CD14-positive monocyte (primary cell): ENCODE measurements around the gene ZNF599. TPM values are rescaled to one million over a fixed set of nuclear protein-coding genes. Genes with fewer than 3 reads are reported as not detected.

Experiments used
- DNase-seq, 3 donors: peaks; one replicate each; pipeline ENCODE4 v3.0.0-alpha.2; 2011 to 2022
- H2AFZ ChIP-seq: 2 replicates; pipeline ENCODE4 v1.6.0; 2012; ENCODE audit warnings: mild to moderate bottlenecking, low read depth, low read length, inconsistent platforms; ENCODE audit not compliant: insufficient read depth, poor library complexity, severe bottlenecking
- H3K27ac ChIP-seq, 2 donors: 1 replicate in 1 of 2; 2 replicates in 1 of 2; pipeline ENCODE4 v1.5.1; 2012 to 2013; ENCODE audit warnings: low read length in 2 of 2, control low read depth in 1 of 2, inconsistent platforms in 1 of 2, low read depth in 1 of 2, mild to moderate bottlenecking in 1 of 2
- H3K27me3 ChIP-seq, 2 donors: one replicate each; pipeline versions ENCODE4 v1.6.0 to v1.6.1; 2011 to 2013; ENCODE audit warnings: low read length in 2 of 2; ENCODE audit not compliant: control insufficient read depth in 2 of 2, insufficient read depth in 2 of 2
- H3K36me3 ChIP-seq, 2 donors: replicated peaks in 1 of 2; 1 replicate in 1 of 2; 2 replicates in 1 of 2; pipeline versions ENCODE4 v1.5.1 to v1.6.1; 2012 to 2013; ENCODE audit warnings: low read length in 2 of 2, control low read depth in 1 of 2, inconsistent platforms in 1 of 2, mild to moderate bottlenecking in 1 of 2; ENCODE audit not compliant: insufficient read depth in 2 of 2, control insufficient read depth in 1 of 2
- H3K4me1 ChIP-seq, 2 donors: 1 replicate in 1 of 2; 2 replicates in 1 of 2; pipeline versions ENCODE4 v1.5.1 to v1.6.1; 2012 to 2013; ENCODE audit warnings: low read length in 2 of 2, control low read depth in 1 of 2, inconsistent platforms in 1 of 2, mild to moderate bottlenecking in 1 of 2, moderate library complexity in 1 of 2; ENCODE audit not compliant: insufficient read depth in 2 of 2, control insufficient read depth in 1 of 2
- H3K4me2 ChIP-seq: replicated peaks from 2 replicates; pipeline ENCODE3; 2012; ENCODE audit warnings: low read length, moderate library complexity, mild to moderate bottlenecking; ENCODE audit not compliant: poor library complexity, severe bottlenecking; ENCODE audit errors: extremely low read depth
- H3K4me3 ChIP-seq, 3 experiments: fragments of 200-600 bp in 1 of 3; sonication (generic) in 1 of 3; replicated peaks in 1 of 3; 1 replicate in 2 of 3; 2 replicates in 1 of 3; pipeline ENCODE4 v1.5.1; 2011 to 2013; ENCODE audit warnings: low read length in 3 of 3, mild to moderate bottlenecking in 3 of 3, control low read depth in 2 of 3, low read depth in 2 of 3, inconsistent platforms in 1 of 3, moderate library complexity in 1 of 3
- H3K79me2 ChIP-seq: 2 replicates; pipeline ENCODE4 v1.6.0; 2012; ENCODE audit warnings: mild to moderate bottlenecking, control low read depth, inconsistent platforms, low read length, moderate library complexity; ENCODE audit not compliant: insufficient read depth
- H3K9ac ChIP-seq: 2 replicates; pipeline ENCODE4 v1.6.0; 2017; ENCODE audit warnings: low read length, mild to moderate bottlenecking; ENCODE audit not compliant: insufficient read depth, poor library complexity, severe bottlenecking
- H3K9me3 ChIP-seq, 2 donors: replicated peaks in 1 of 2; 1 replicate in 1 of 2; 2 replicates in 1 of 2; pipeline versions ENCODE4 v1.5.1 to v1.6.1; 2012 to 2013; ENCODE audit warnings: low read length in 2 of 2, control low read depth in 1 of 2; ENCODE audit not compliant: control insufficient read depth in 1 of 2, insufficient read depth in 1 of 2
- H4K20me1 ChIP-seq: 2 replicates; pipeline ENCODE4 v1.6.0; 2012; ENCODE audit warnings: mild to moderate bottlenecking, low read length, control low read depth, moderate library complexity; ENCODE audit not compliant: insufficient read depth
- H3K27ac Mint-ChIP-seq, 7 donors: one replicate each; pipeline ENCODE4 v1.8.0; 2020; ENCODE audit warnings: mild to moderate bottlenecking in 7 of 7, mixed read lengths in 7 of 7, moderate library complexity in 6 of 7, inconsistent platforms in 2 of 7
- H3K27me3 Mint-ChIP-seq, 3 donors: one replicate each; pipeline ENCODE4 v1.8.0; 2021 to 2022; ENCODE audit warnings: low read depth in 3 of 3, mild to moderate bottlenecking in 3 of 3, mixed read lengths in 3 of 3, moderate library complexity in 3 of 3, inconsistent platforms in 1 of 3
- H3K36me3 Mint-ChIP-seq, 2 donors: one replicate each; pipeline ENCODE4 v1.8.0; 2020; ENCODE audit warnings: mixed read lengths in 2 of 2, inconsistent platforms in 1 of 2, mild to moderate bottlenecking in 1 of 2
- H3K4me1 Mint-ChIP-seq: one replicate; pipeline ENCODE4 v1.8.0; 2020; ENCODE audit warnings: mild to moderate bottlenecking, mixed read lengths
- H3K4me3 Mint-ChIP-seq, 2 donors: one replicate each; pipeline ENCODE4 v1.8.0; 2020; ENCODE audit warnings: mild to moderate bottlenecking in 2 of 2, mixed read lengths in 2 of 2, moderate library complexity in 1 of 2
- H3K9me3 Mint-ChIP-seq, 7 donors: one replicate each; pipeline ENCODE4 v1.8.0; 2020 to 2022; ENCODE audit warnings: mixed read lengths in 7 of 7, mild to moderate bottlenecking in 6 of 7, moderate library complexity in 6 of 7, inconsistent platforms in 2 of 7
- WGBS: methylation state at CpG from one replicate; pipeline ENCODE4 v1.1.5; 2013; ENCODE audit warnings: missing lambda C conversion rate; ENCODE audit not compliant: insufficient coverage; 5-methylcytosine and 5-hydroxymethylcytosine counted together
- intact Hi-C, 2 donors: fragments of 100-400 bp; cut with micrococcal nuclease; formaldehyde crosslinking; loops; one replicate each; pipeline versions ENCODE4 v1.15.0 to v1.15.1; 2023
- polyA plus RNA-seq, 3 donors: library from polyadenylated mRNA; depleted of rRNA in 1 of 3; unstranded in 2 of 3; stranded (reverse) in 1 of 3; fragments of 300-500 nt in 2 of 3; fragments of >200 nt in 1 of 3; fragmentation: Illumina TruSeq in 2 of 3; gene quantifications; 1 replicate in 2 of 3; 2 replicates in 1 of 3; pipeline ENCODE4 v1.2.3, GENCODE V29; 2012 to 2021
- TF ChIP-seq, protein P1 (sequence below): fragments of 200-600 bp; IDR thresholded peaks from one replicate; pipeline ENCODE4 v1.8.0; 2022; ENCODE audit warnings: antibody characterized with exemption, mild to moderate bottlenecking

The ZNF599 gene
- polyA plus RNA-seq, 3 donors, result 0.85 to 0.99 (median 0.91) TPM

DNA sequence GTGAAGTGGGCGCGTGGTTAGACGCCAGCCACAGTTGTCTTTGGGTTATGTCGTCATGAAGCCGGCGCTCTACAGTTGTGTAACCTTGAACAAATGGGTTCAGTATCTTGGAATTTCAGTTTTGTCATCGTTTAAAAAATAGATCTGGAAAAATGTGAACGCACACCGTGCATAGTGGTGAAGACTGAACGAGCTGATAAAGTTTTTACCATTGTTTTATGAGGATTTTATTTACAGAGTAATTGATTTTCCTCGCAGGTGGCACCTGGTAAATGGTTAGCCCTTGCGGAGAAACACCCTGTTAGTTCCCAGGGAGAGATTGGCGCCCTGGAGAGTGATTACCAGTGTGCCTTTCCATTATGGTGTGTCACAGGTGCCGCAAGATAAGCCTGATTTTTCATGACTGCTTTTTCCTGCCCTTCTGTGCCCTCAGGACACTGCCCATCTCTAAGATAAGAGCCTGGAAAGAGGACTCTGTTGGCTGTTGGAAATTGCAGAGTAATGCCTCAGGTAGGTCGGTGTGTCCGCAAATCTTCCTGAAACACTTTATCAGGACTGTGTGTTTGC, 38.4 kb downstream of the ZNF599 start:
- Mint-ChIP-seq H3K4me3 (peak overlapping the region; percentile 91 to 93), H3K27ac (peak overlapping the region; percentile 93 to 97 (median 96)), H3K36me3 (peaks cover 28 to 33% of the 10 kb centered on the region in 2 donors), H3K27me3 (peaks cover 0 to 1% (median 0%) of the 10 kb centered on the region in 3 donors), H3K9me3 (peaks cover 24 to 52% (median 43%) of the 10 kb centered on the region in 7 donors), H3K4me1 (peaks cover 14% of the 10 kb centered on the region)
- Histone ChIP-seq H3K9me3 (peaks cover 24 to 43% of the 10 kb centered on the region in 2 donors), H3K79me2 (no peaks in the 10 kb centered on the region), H3K27ac (peak overlapping the region; percentile 74 to 87), H2AFZ (peak overlapping the region; percentile 92), H3K4me2 (peak overlapping the region; percentile 94), H3K4me1 (peaks cover 16 to 24% of the 10 kb centered on the region in 2 donors), H4K20me1 (no peaks in the 10 kb centered on the region), H3K36me3 (peaks cover 6 to 19% of the 10 kb centered on the region in 2 donors), H3K9ac (peak overlapping the region; percentile 85), H3K4me3 (peak overlapping the region; percentile 81 to 94 (median 83)), H3K27me3 (no peaks in the 10 kb centered on the region)
- peak; percentile 67 to 86 (median 78) for DNase-seq
- intact Hi-C loops, result loop anchor here (5.0 kb wide), 2 partner anchors 38 to 57 kb away; partner anchors contain the start of genes SCGB2B2 (in 1 of the 2), ZNF302 (in 1 of the 2) and ZNF599 (in 1 of the 2)
- TF ChIP-seq, protein P1, sequence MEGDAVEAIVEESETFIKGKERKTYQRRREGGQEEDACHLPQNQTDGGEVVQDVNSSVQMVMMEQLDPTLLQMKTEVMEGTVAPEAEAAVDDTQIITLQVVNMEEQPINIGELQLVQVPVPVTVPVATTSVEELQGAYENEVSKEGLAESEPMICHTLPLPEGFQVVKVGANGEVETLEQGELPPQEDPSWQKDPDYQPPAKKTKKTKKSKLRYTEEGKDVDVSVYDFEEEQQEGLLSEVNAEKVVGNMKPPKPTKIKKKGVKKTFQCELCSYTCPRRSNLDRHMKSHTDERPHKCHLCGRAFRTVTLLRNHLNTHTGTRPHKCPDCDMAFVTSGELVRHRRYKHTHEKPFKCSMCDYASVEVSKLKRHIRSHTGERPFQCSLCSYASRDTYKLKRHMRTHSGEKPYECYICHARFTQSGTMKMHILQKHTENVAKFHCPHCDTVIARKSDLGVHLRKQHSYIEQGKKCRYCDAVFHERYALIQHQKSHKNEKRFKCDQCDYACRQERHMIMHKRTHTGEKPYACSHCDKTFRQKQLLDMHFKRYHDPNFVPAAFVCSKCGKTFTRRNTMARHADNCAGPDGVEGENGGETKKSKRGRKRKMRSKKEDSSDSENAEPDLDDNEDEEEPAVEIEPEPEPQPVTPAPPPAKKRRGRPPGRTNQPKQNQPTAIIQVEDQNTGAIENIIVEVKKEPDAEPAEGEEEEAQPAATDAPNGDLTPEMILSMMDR, result no peak
- 26% methylated on average over 16 of the region's 16 CpGs for WGBS

DNA sequence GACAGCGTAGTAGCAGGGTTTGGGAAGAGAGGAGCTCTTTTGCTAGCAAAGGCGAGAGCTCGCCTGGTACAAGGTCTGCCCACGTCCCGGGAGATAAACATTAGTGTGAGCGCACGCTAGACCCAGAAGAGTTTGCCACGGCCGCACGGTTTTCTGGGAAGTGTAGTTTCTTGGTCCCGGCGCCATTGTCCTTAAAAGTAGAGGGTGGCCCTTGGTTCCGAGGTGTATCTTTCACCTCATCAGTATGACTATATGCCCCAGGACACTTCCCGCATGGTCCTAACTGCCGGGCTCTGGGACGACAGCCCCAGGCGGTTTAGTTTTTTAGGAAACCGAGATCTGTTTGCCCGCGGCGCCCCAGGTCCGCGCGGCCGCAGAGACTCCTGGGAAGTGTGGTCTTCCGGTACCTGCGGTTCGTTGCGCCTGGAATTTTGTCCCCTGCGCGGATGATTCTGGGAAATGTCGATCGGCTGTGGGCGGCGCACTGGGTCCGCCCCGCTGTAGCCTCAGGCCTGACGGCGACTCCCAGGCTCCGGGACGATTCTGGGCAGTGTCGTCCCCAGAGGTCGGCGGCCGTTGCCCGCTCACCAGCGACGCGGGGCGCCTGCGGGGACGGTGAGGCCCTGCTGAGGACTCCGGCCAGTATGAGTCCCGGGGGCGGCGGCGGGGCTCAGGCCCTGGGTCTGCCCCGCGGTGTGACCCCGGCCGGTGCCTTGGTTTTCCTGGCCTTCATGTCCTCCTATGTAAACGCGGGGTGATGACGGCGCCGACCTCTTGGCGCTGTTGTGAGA, 39.1 kb downstream of the ZNF599 start, which contains the start of gene ZNF181:
Gene ZNF181, plus strand, starts transcription at position 498 of the 791 bp plus-strand sequence. CDS start 795 bp downstream, outside the sequence.
- Histone ChIP-seq H3K27me3 (no peaks in the 10 kb centered on the region), H3K4me3 (peak within 1 kb of the TSS; percentile 81 to 94 (median 83)), H3K36me3 (peaks cover 2 to 13% of the 10 kb centered on the region in 2 donors), H3K4me2 (peak within 1 kb of the TSS; percentile 94), H2AFZ (peak within 1 kb of the TSS; percentile 92), H3K27ac (peak within 1 kb of the TSS; percentile 74 to 87), H3K4me1 (peaks cover 16 to 24% of the 10 kb centered on the region in 2 donors), H3K9me3 (peaks cover 20 to 36% of the 10 kb centered on the region in 2 donors), H3K79me2 (no peaks in the 10 kb centered on the region), H4K20me1 (no peaks in the 10 kb centered on the region), H3K9ac (peak within 1 kb of the TSS; percentile 85)
- peaks cover 14% of the 10 kb centered on the region for H3K4me1 Mint-ChIP-seq
- H3K27ac Mint-ChIP-seq, result peak within 1 kb of the TSS; percentile 93 to 97 (median 96)
- peak; percentile 73 to 76 (median 74) for DNase-seq
- H3K27me3 Mint-ChIP-seq, result peaks cover 0 to 3% (median 1%) of the 10 kb centered on the region in 3 donors
- under 1% methylated on average over 66 of the region's 67 CpGs for WGBS
- H3K9me3 Mint-ChIP-seq, result peaks cover 22 to 52% (median 43%) of the 10 kb centered on the region in 7 donors
- H3K4me3 Mint-ChIP-seq, result peak within 1 kb of the TSS; percentile 91 to 93
- TF ChIP-seq, protein P1, result no peak
- intact Hi-C loops, result loop anchor here (5.0 kb wide), 2 partner anchors 38 to 57 kb away; partner anchors contain the start of genes SCGB2B2 (in 1 of the 2), ZNF302 (in 1 of the 2) and ZNF599 (in 1 of the 2)
- peaks cover 22 to 26% of the 10 kb centered on the region in 2 donors for H3K36me3 Mint-ChIP-seq
